WI38 (cell line): ENCODE results near the gene DMAC2L.
A peak's percentile ranks its signal among the peaks of the same experiment; 100 is the strongest.
"Not testable (repeated sequence)": the region's sequence is repeated elsewhere in the genome, so short reads cannot be mapped to it uniquely, and the experiment has no call there.

Experiments used
- H3K4me3 ChIP-seq: 2 replicates; pipeline ENCODE4 v1.5.1; 2011; ENCODE audit warnings: low read depth, mild to moderate bottlenecking, control low read depth, low read length
- TF ChIP-seq, protein P1 (sequence below): IDR thresholded peaks from 2 replicates; pipeline ENCODE4 v1.5.1; 2012; ENCODE audit warnings: low read depth, mild to moderate bottlenecking, control low read depth, low read length

The DMAC2L gene

DNA sequence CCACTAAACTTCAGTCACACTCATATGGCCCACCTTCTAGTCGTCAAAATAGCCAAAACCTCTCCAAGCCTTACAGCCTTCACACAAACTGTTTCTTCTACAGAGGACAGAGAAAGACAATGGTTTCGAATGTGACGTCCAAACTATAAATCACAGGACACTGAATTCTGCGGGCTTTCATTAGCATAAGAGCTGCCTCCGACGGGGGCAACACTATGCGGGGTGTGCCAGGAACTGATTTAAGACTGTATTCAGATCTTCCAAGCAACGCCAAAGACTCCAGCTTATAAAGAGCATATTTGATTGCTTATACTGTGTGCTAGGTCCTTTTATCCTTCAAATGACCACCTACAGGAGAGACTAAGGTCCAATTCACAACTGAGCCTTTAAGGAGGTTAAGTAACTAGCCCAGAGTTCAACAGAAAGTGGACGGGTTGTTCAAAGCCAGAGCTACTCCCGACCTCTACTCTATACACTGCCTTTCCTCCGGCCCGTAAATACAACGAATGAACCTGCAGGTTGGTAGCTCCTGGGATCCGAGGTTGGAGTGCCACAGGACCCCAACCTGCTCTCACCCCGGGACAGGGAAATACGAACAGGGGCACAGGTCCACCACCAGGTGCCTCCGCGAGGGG is 670 bp upstream of the DMAC2L start:
- peak overlapping the region; percentile 66 for H3K4me3 ChIP-seq
- TF ChIP-seq, protein P1, sequence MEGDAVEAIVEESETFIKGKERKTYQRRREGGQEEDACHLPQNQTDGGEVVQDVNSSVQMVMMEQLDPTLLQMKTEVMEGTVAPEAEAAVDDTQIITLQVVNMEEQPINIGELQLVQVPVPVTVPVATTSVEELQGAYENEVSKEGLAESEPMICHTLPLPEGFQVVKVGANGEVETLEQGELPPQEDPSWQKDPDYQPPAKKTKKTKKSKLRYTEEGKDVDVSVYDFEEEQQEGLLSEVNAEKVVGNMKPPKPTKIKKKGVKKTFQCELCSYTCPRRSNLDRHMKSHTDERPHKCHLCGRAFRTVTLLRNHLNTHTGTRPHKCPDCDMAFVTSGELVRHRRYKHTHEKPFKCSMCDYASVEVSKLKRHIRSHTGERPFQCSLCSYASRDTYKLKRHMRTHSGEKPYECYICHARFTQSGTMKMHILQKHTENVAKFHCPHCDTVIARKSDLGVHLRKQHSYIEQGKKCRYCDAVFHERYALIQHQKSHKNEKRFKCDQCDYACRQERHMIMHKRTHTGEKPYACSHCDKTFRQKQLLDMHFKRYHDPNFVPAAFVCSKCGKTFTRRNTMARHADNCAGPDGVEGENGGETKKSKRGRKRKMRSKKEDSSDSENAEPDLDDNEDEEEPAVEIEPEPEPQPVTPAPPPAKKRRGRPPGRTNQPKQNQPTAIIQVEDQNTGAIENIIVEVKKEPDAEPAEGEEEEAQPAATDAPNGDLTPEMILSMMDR, result no peak

DNA sequence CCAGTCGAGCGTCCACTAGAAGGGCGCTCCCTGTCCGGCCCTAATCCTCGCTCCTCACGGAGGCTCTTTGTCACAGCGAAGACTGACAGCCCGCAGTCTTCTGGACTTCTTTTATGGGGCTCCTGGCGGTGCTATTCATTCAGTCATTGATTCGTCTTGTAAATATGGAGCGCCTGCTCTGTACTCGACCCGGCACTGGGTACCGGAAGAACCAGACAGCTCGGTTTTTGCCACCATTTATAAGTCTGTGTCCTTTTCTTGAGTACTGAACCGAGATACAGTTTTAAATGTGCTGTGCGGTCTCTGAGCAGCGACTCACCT is 570 bp downstream of the DMAC2L start:
- TF ChIP-seq, protein P1, result no peak
- peak overlapping the region; percentile 66 for H3K4me3 ChIP-seq

DNA sequence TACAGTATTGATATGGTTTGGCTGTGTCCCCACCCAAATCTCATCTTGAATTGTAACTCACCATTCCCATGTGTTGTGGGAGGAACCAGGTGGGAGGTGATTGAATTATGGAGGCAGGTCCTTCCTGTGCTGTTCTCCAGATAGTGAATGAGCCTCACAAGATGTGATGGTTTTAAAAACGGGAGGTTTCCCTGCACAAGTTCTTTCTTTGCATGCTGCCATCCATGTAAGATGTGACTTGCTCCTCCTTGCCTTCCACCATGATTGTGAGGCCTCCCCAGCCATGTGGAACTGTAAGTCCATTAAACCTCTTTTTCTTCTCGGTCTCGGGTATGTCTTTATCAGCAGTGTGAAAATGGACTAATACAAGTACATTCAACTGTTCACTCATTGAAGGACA is 2.0 kb downstream of the DMAC2L start:
- H3K4me3 ChIP-seq, result not testable (repeated sequence)

DNA sequence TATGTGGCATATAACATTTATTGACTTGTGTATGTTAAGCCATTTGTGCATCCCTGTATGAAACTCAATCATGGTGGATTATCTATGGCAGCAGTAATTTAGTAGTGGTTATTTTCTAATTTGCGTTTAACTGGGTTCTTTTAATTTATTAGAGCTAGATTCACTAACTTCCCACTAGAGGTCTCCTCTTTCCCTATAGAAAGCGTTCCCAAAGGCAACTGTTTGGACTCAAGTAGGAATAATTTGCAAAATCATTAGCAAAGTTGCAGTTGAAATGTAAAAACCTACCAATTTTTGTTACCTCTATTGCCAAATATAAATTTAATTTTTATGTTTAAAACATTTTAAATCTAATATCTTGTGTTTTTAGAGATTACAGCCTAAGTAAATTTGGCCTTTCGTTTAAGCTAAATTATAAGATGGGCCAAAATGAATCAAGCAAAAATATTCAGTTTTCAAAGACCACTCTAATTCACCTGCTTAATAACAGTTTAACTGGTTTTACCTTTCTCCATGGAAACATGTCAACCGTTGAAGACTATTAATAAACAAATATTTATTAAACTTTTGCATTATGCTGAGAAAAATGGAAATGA is 6.0 kb downstream of the DMAC2L start:
- no peak overlapping the region for H3K4me3 ChIP-seq
- TF ChIP-seq, protein P1, result peak; percentile 49; the same call in 1 of the 2 replicates

DNA sequence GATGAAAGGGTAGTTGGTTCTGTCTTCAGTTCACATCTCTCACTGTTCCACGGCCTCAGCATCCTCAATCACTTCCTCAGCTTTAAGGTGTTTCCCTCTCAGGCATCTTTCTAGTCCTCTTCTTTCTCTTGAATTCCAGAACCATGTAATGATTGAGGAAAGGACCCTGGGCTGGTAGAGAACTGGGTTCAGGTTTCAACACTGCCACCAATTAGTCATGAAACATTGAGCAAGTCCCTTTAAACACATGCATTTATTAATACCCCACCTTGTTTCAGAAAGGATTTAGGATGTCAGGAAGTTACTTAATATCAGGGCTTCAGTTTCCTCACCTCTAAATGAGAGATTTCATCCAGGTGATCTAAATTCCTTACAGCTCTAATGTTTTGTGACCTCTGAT is 7.2 kb downstream of the DMAC2L start:
- TF ChIP-seq, protein P1, result no peak
- H3K4me3 ChIP-seq, result no peak overlapping the region

DNA sequence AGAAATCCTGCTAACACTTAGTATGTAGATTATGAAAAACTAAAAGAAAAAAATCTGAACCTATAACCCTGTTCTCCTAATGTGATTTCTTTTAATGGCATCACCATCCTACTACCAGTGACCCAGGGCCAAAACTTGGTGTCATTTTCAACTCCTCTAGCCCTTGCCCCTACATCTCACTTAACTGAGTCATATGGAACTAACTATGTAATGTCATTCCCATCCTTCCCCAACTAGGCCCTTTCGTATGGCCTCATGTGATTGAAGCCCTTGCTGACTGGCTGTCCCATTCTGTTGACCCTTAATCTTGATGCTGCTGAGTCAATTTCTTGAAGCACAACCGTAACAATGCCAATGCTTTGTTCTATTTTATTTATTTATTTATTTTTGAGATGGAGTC is 7.6 kb downstream of the DMAC2L start:
- TF ChIP-seq, protein P1, result no peak
- H3K4me3 ChIP-seq, result no peak overlapping the region

DNA sequence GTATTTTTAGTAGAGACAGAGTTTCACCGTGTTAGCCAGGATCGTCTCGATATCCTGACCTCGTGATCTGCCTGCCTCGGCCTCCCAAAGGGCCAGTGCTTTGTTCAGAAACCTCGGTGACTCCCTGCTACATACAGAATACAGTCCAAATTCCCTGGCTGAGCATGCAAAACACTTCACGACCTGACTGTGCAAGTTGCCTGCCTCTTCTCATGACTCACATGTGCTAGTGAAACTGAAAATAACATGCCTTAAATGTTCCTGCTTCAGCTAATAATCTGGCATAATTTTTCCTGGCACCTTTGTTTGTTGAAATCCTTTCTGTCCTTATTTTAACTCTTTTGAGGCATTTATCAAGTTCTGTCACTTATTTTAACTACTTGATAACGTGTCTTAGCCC is 8.2 kb downstream of the DMAC2L start:
- H3K4me3 ChIP-seq, result no peak overlapping the region; the same call in 1 of the 2 replicates
- TF ChIP-seq, protein P1, result no peak
